Stomach smooth muscle (tissue), 2 donors: Measurements from ENCODE around the gene KIF1B.

Experiments used
- H3K27ac ChIP-seq: one replicate; pipeline ENCODE4 v1.7.0; 2013; ENCODE audit warnings: mild to moderate bottlenecking, low read length, inconsistent platforms
- H3K27me3 ChIP-seq, 2 donors: one replicate each; pipeline ENCODE4 v1.7.0; 2013; ENCODE audit warnings: low read length in 2 of 2; ENCODE audit not compliant: insufficient read depth in 2 of 2, control insufficient read depth in 1 of 2
- H3K36me3 ChIP-seq, 2 donors: one replicate each; pipeline ENCODE4 v1.7.0; 2013; ENCODE audit warnings: low read length in 2 of 2; ENCODE audit not compliant: control insufficient read depth in 2 of 2, insufficient read depth in 2 of 2
- H3K4me1 ChIP-seq: one replicate; pipeline ENCODE4 v1.7.0; 2013; ENCODE audit warnings: low read length; ENCODE audit not compliant: control insufficient read depth, insufficient read depth
- H3K4me3 ChIP-seq, 2 donors: one replicate each; pipeline ENCODE4 v1.7.0; 2013; ENCODE audit warnings: low read length in 2 of 2
- H3K9ac ChIP-seq, 2 donors: one replicate each; pipeline ENCODE4 v1.7.0; 2013; ENCODE audit warnings: low read length in 2 of 2, mild to moderate bottlenecking in 1 of 2
- H3K9me3 ChIP-seq, 2 donors: one replicate each; pipeline ENCODE4 v1.7.0; 2013; ENCODE audit warnings: low read length in 2 of 2; ENCODE audit not compliant: control insufficient read depth in 2 of 2
- donor health status: healthy.
- donor health status: Pancreatic carcinoma.

KIF1B gene

DNA sequence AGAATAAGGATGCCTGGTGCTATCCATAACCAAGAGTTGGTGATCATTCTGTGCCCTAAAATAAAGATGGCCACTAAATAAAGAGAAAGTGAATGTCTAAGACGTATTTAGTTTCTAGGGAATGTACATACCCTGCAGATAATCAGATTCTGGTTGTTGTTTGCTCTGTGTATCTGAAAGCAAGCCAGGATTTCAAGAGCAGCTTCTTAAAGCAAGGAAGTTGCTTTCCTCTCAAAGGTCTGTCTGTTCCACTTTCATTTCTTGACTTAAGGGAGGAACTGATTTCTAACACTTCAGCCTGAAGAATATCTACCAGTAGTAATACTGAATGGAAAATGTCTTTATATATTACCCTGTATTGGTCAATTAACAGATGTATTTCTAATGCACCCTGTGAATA, 88.8 kb downstream of the KIF1B start:
- Histone ChIP-seq H3K4me1 (no peaks in the 10 kb centered on the region), H3K9ac (no peak overlapping the region), H3K27me3 (no peaks in the 10 kb centered on the region), H3K9me3 (no peaks in the 10 kb centered on the region), H3K4me3 (no peak overlapping the region), H3K36me3 (peaks cover 29 to 31% of the 10 kb centered on the region in 2 donors), H3K27ac (no peak overlapping the region)

DNA sequence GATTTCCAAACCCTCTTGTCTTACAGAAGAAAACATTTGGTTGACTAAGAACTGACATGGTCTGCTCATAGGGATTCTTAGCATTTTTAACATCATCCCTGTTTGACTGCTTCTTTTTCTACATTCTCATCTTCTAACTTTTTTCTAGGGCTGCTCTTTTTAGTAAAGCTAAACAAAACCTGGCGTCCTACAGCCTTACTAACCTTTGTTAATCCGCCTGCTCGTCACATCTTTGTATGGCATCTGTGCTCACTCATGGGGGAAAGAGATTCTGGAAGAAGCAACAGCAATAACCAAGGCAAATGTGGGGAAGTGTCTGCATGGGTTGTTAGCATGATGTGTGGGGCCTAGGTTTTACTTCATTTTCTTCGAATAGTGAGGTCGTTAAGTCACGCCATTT, 92.0 kb downstream of the KIF1B start:
- H3K36me3 ChIP-seq: peaks cover 16 to 18% of the 10 kb centered on the region in 2 donors
- H3K27me3 ChIP-seq: no peaks in the 10 kb centered on the region
- no peaks in the 10 kb centered on the region for H3K9me3 ChIP-seq
- H3K9ac ChIP-seq: no peak overlapping the region
- H3K4me3 ChIP-seq: no peak overlapping the region
- no peaks in the 10 kb centered on the region for H3K4me1 ChIP-seq
- no peak overlapping the region for H3K27ac ChIP-seq

GRCh38 chr1:10304295-10304694, 93.9 kb downstream of the KIF1B start:
- no peaks in the 10 kb centered on the region for H3K9me3 ChIP-seq
- no peak overlapping the region for H3K9ac ChIP-seq
- H3K27ac ChIP-seq: no peak overlapping the region
- peaks cover 15 to 16% of the 10 kb centered on the region in 2 donors for H3K36me3 ChIP-seq
- no peaks in the 10 kb centered on the region for H3K27me3 ChIP-seq
- no peaks in the 10 kb centered on the region for H3K4me1 ChIP-seq
- H3K4me3 ChIP-seq: no peak overlapping the region

GRCh38 chr1:10306435-10306834, 96.1 kb downstream of the KIF1B start:
- Histone ChIP-seq H3K27me3 (no peaks in the 10 kb centered on the region), H3K4me3 (no peak overlapping the region), H3K4me1 (no peaks in the 10 kb centered on the region), H3K9me3 (no peaks in the 10 kb centered on the region), H3K36me3 (peaks cover 17 to 22% of the 10 kb centered on the region in 2 donors), H3K9ac (no peak overlapping the region), H3K27ac (no peak overlapping the region)

DNA sequence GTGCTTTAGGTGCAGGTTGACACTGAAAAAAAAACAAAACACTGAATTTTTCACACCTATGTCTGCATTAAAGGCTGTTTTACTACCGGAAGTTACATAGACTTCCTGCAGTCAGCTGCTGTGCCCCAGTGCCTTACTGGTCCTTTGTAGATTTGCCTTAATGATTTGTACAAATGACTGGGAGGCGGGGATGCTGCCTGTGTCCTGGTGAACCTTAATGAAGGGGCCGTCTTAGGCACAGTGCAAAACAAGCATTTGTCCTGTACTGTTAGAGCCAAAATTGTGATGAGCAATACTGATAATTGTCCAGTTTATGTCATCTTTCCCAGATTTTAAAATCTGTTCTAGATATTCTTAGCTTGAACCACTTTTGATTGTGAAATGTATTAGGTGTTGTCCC, 97.6 kb downstream of the KIF1B start:
- Histone ChIP-seq H3K27me3 (no peaks in the 10 kb centered on the region), H3K9ac (no peak overlapping the region), H3K4me1 (no peaks in the 10 kb centered on the region), H3K27ac (no peak overlapping the region), H3K4me3 (no peak overlapping the region), H3K36me3 (peaks cover 19 to 26% of the 10 kb centered on the region in 2 donors), H3K9me3 (no peaks in the 10 kb centered on the region)

DNA sequence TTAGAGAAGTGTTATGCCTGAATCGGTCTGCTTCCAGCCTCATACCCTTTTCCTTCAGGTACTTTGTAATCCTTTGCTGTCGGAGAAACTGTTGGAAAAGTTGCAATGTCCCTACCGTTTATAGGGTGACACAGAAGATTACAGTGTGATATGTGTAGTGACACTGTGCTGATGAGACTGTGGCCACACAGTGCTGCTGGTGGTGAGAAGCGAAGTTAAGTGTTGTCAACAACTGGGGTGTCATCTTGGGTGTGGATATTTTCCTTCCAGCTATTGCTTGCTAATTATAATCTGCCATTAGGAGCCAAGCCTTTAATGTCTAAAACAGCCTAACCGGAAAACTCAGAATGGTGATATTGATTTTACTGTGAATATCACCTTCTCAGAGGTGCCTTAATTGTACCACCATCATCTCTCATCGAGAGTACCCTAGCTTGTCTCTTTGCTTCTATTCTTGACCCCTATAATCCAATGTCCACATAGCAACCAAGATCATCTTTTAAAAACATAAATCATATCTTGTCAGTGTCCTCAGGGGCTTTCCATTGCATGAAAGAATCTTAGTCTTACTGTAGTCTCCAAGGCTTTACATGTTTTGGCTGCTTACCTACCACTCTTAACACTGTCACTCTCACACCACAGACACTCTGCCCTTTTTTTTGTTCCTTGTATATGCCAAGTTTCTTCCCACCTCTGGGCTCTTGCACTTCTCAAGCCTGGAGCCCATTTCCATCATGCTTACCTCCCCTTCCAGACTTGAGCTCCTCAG, 99.1 kb downstream of the KIF1B start:
- Histone ChIP-seq H3K4me1 (no peaks in the 10 kb centered on the region), H3K9ac (no peak overlapping the region), H3K4me3 (no peak overlapping the region), H3K27ac (no peak overlapping the region), H3K36me3 (peaks cover 8 to 13% of the 10 kb centered on the region in 2 donors), H3K9me3 (no peaks in the 10 kb centered on the region), H3K27me3 (no peaks in the 10 kb centered on the region)

DNA sequence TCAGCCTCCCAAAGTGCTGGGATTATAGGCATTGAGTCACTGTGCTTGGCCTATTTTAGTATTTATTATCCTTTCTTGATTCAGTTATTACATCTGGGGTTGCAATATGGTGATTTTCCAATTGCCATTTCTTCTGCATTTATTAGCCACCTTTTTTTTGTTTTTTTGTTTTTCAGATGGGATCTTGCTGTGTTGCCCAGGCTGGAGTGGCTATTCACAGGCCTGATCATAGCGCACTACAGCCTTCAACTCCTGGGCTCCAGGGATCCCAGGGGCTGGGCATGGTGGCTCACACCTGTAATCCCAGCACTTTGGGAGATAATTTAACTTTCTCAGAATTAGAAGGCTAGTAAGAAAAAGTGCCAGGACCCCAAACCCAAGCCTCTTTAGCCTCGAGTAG, 106.4 kb downstream of the KIF1B start:
- Histone ChIP-seq H3K9me3 (no peaks in the 10 kb centered on the region), H3K9ac (no peak overlapping the region), H3K27ac (no peak overlapping the region), H3K4me1 (no peaks in the 10 kb centered on the region), H3K36me3 (peaks cover 6 to 8% of the 10 kb centered on the region in 2 donors), H3K27me3 (no peaks in the 10 kb centered on the region), H3K4me3 (no peak overlapping the region)

- peaks cover 10 to 12% of the 10 kb centered on the region in 2 donors for H3K36me3 ChIP-seq
- no peak overlapping the region for H3K4me3 ChIP-seq
- no peak overlapping the region for H3K9ac ChIP-seq
- no peaks in the 10 kb centered on the region for H3K27me3 ChIP-seq
- no peaks in the 10 kb centered on the region for H3K4me1 ChIP-seq
- H3K27ac ChIP-seq: no peak overlapping the region
- H3K9me3 ChIP-seq: no peaks in the 10 kb centered on the region
Measured at GRCh38 chr1:10319750-10320149, 109.4 kb downstream of the KIF1B start.

DNA sequence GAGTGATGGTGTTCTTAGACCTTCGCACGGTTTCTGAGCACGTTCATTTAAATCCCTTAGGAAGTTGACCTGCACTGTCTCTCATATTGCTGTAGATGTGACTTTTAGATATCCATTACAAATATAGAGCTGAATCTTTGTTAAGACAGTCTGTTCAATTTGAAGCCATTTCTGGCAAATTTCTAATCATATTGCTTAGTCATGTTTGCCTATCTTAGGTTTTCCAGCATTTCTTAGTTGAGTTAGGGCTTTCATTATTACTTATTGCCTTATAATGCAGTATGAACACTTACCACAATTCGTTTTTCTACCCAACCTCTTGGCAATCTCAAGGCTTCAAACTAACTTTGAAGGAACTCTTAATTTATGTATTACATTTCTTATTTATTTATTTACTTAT, 110.0 kb downstream of the KIF1B start:
- Histone ChIP-seq H3K4me3 (no peak overlapping the region), H3K27me3 (no peaks in the 10 kb centered on the region), H3K36me3 (peaks cover 10 to 13% of the 10 kb centered on the region in 2 donors), H3K9me3 (no peaks in the 10 kb centered on the region), H3K4me1 (no peaks in the 10 kb centered on the region), H3K27ac (no peak overlapping the region), H3K9ac (no peak overlapping the region)

- H3K4me3 ChIP-seq: no peak overlapping the region
- H3K9ac ChIP-seq: no peak overlapping the region
- no peaks in the 10 kb centered on the region for H3K27me3 ChIP-seq
- no peaks in the 10 kb centered on the region for H3K9me3 ChIP-seq
- peaks cover 22 to 25% of the 10 kb centered on the region in 2 donors for H3K36me3 ChIP-seq
- H3K4me1 ChIP-seq: no peaks in the 10 kb centered on the region
- no peak overlapping the region for H3K27ac ChIP-seq
Measured at GRCh38 chr1:10322821-10323220, 112.5 kb downstream of the KIF1B start.

GRCh38 chr1:10324627-10325026, 114.3 kb downstream of the KIF1B start:
- Histone ChIP-seq H3K4me1 (no peaks in the 10 kb centered on the region), H3K4me3 (no peak overlapping the region), H3K9me3 (no peaks in the 10 kb centered on the region), H3K36me3 (peaks cover 24 to 31% of the 10 kb centered on the region in 2 donors), H3K9ac (no peak overlapping the region), H3K27me3 (no peaks in the 10 kb centered on the region), H3K27ac (no peak overlapping the region)
